AG04449 (cell line): ENCODE results near the gene SYT7.

Source experiments
- CTCF ChIA-PET: fragments of 350-600 bp; formaldehyde crosslinking; extraction: SDS; loops from one replicate; lab custom pipeline; 2021; ENCODE audit warnings: antibody characterized with exemption; lab: Yijun Ruan, JAX
- POLR2A ChIA-PET: fragments of 400-600, 350-600 bp; formaldehyde crosslinking; extraction: SDS; loops from one replicate; lab custom pipeline; 2020; ENCODE audit warnings: antibody characterized with exemption, inconsistent platforms; lab: Yijun Ruan, JAX
- DNase-seq: peaks from one replicate; pipeline ENCODE4 v3.0.0-alpha.2; 2010; ENCODE audit warnings: low read depth, low spot score
- H3K4me3 ChIP-seq: 2 replicates; pipeline ENCODE4 v1.5.1; 2011; ENCODE audit warnings: low read depth, mild to moderate bottlenecking, control low read depth, low read length
- CTCF ChIP-seq: IDR thresholded peaks from one replicate; pipeline ENCODE4 v1.5.1; 2011; ENCODE audit warnings: mild to moderate bottlenecking, moderate library complexity, low read length, control low read depth, inconsistent platforms; ENCODE audit not compliant: insufficient read depth; ENCODE audit errors: missing control alignments

Gene SYT7

GRCh38 chr11:61581931-61582330, 1.1 kb upstream of the SYT7 start:
- CTCF ChIA-PET = interaction anchor here (0.7 to 2.1 kb wide), 12 partner anchors 9 to 414 kb away, joined by 3 to 8 read pairs (median 4); no protein-coding TSS in a partner anchor
- POLR2A ChIA-PET = interaction anchor here (0.7 to 1.1 kb wide), 3 partner anchors 14 to 21 kb away, joined by 3 read pairs; no protein-coding TSS in a partner anchor
- DNase-seq = no peak
- no peak for TF ChIP-seq CTCF
- H3K4me3 ChIP-seq = no peak overlapping the region

- ChIA-PET CTCF (no interaction called here), POLR2A (no interaction called here)
- DNase-seq = no peak
- H3K4me3 ChIP-seq = no peak overlapping the region; the same call in 1 of the 2 replicates
- TF ChIP-seq CTCF = no peak
Measured at GRCh38 chr11:61580271-61580888, 496 bp downstream of the SYT7 start.

GRCh38 chr11:61579676-61580270, 1.1 kb downstream of the SYT7 start:
- CTCF ChIA-PET = interaction anchor here (1.0 kb wide), 1 partner anchor 11 kb away, joined by 3 read pairs; no protein-coding TSS in a partner anchor
- DNase-seq = no peak
- H3K4me3 ChIP-seq = no peak overlapping the region
- POLR2A ChIA-PET = no interaction called here
- TF ChIP-seq CTCF = no peak

- POLR2A ChIA-PET = no interaction called here
- CTCF ChIA-PET = interaction anchor here (0.7 to 1.0 kb wide), 2 partner anchors 11 to 13 kb away, joined by 3 read pairs; no protein-coding TSS in a partner anchor
- TF ChIP-seq CTCF = no peak
- H3K4me3 ChIP-seq = no peak overlapping the region
- no peak for DNase-seq
Measured at GRCh38 chr11:61578819-61579675, 1.8 kb downstream of the SYT7 start.

GRCh38 chr11:61577383-61578118, 3.3 kb downstream of the SYT7 start:
- POLR2A ChIA-PET = no interaction called here
- CTCF ChIA-PET = interaction anchor here (1.0 to 1.4 kb wide), 4 partner anchors 10 to 132 kb away, joined by 3 read pairs; no protein-coding TSS in a partner anchor

More at GRCh38 chr11:61577383-61578118, 3.3 kb downstream of the SYT7 start:
- no peak overlapping the region for H3K4me3 ChIP-seq
- TF ChIP-seq CTCF = peak; percentile 29
- DNase-seq = no peak
